ENCODE results near the gene EXOC3L2. TPM values are rescaled to one million over a fixed set of nuclear protein-coding genes. Genes with fewer than 3 reads are reported as not detected.

Gene EXOC3L2
- 10 to 100 TPM; 10.8 to 13.9 TPM for total RNA-seq
- under 1 TPM; 0.50 to 0.67 TPM for polyA plus RNA-seq
- long read RNA-seq, donor 1, partial matches to known transcripts: 6 of 11 reads
- long read RNA-seq, donor 1, other reads (novel, unspliced or antisense): 4 of 11 reads
- long read RNA-seq, donor 2, transcript EXOC3L2-202 (12 exons, 2,964 nt): major isoform, 9 of 25 reads
- long read RNA-seq, donor 2, partial matches to known transcripts: 10 of 25 reads
- long read RNA-seq, donor 2, other reads (novel, unspliced or antisense): 6 of 25 reads

GRCh38 chr19:45245334-45245787, at the start of gene EXOC3L2:
TSS of gene EXOC3L2 (minus strand) at chr19:45245407. CDS start at chr19:45239045, 6,362 bp downstream.
- DNase-seq: no peak
- Histone ChIP-seq H3K4me1 (ENCODE audit: control insufficient read depth in 1 of 2, insufficient read depth in 2 of 2, low read length in 2 of 2) (no peaks in the 10 kb centered on the region), H3K27me3 (ENCODE audit: control insufficient read depth in 1 of 2, insufficient read depth in 2 of 2, low read length in 1 of 2) (no peaks in the 10 kb centered on the region), H3K9me3 (ENCODE audit: control insufficient read depth, low read length) (no peaks in the 10 kb centered on the region), H3K36me3 (ENCODE audit: control insufficient read depth in 1 of 2, insufficient read depth in 2 of 2, low read length in 1 of 2) (no peaks in the 10 kb centered on the region), H3K27ac (ENCODE audit: low read depth in 1 of 2, low read length in 2 of 2) (no peak within 1 kb of the TSS), H3K4me3 (ENCODE audit: low read length in 2 of 2) (no peak within 1 kb of the TSS)
- intact Hi-C loops (cut with DNase I): no loop called here
- 67 to 72% methylated on average over 12 to 17 of the region's 17 CpGs for WGBS, 2 donors
- ATAC-seq (ENCODE audit: low FRiP score): no peak

GRCh38 chr19:45294291-45295029, 49.3 kb upstream of the EXOC3L2 start:
- no peaks in the 10 kb centered on the region for H3K4me1 ChIP-seq (ENCODE audit: control insufficient read depth in 1 of 2, insufficient read depth in 2 of 2, low read length in 2 of 2)
- no peaks in the 10 kb centered on the region for H3K27me3 ChIP-seq (ENCODE audit: control insufficient read depth in 1 of 2, insufficient read depth in 2 of 2, low read length in 1 of 2)
- H3K36me3 ChIP-seq (ENCODE audit: control insufficient read depth in 1 of 2, insufficient read depth in 2 of 2, low read length in 1 of 2): peaks cover 0 to 8% of the 10 kb centered on the region in 2 donors
- 30 to 39% methylated on average over 12 of the region's 12 CpGs for WGBS, 2 donors
- intact Hi-C loops (cut with DNase I): no loop called here
- peak; percentile 74 for ATAC-seq (ENCODE audit: low FRiP score)
- H3K27ac ChIP-seq (ENCODE audit: low read depth in 1 of 2, low read length in 2 of 2): no peak overlapping the region
- DNase-seq: no peak
- no peak overlapping the region for H3K4me3 ChIP-seq (ENCODE audit: low read length in 2 of 2)
- no peaks in the 10 kb centered on the region for H3K9me3 ChIP-seq (ENCODE audit: control insufficient read depth, low read length)

- WGBS, 2 donors: 94 to 98% methylated on average over 3 to 4 of the region's 4 CpGs
- no peak overlapping the region for H3K27ac ChIP-seq (ENCODE audit: low read depth in 1 of 2, low read length in 2 of 2)
- intact Hi-C loops (cut with DNase I): no loop called here
- H3K4me1 ChIP-seq (ENCODE audit: control insufficient read depth in 1 of 2, insufficient read depth in 2 of 2, low read length in 2 of 2): no peaks in the 10 kb centered on the region
- no peak for DNase-seq
- H3K9me3 ChIP-seq (ENCODE audit: control insufficient read depth, low read length): no peaks in the 10 kb centered on the region
- ATAC-seq (ENCODE audit: low FRiP score): peak; percentile 17
- peaks cover 0 to 8% of the 10 kb centered on the region in 2 donors for H3K36me3 ChIP-seq (ENCODE audit: control insufficient read depth in 1 of 2, insufficient read depth in 2 of 2, low read length in 1 of 2)
- no peak overlapping the region for H3K4me3 ChIP-seq (ENCODE audit: low read length in 2 of 2)
- H3K27me3 ChIP-seq (ENCODE audit: control insufficient read depth in 1 of 2, insufficient read depth in 2 of 2, low read length in 1 of 2): no peaks in the 10 kb centered on the region
Measured at GRCh38 chr19:45293682-45294081, 48.5 kb upstream of the EXOC3L2 start.

GRCh38 chr19:45291834-45292233, 46.6 kb upstream of the EXOC3L2 start:
- DNase-seq: no peak
- no peaks in the 10 kb centered on the region for H3K9me3 ChIP-seq (ENCODE audit: control insufficient read depth, low read length)
- H3K27me3 ChIP-seq (ENCODE audit: control insufficient read depth in 1 of 2, insufficient read depth in 2 of 2, low read length in 1 of 2): no peaks in the 10 kb centered on the region
- WGBS, 2 donors: 95 to 100% methylated on average over 1 of the region's 1 CpG
- no peak overlapping the region for H3K4me3 ChIP-seq (ENCODE audit: low read length in 2 of 2)
- no peaks in the 10 kb centered on the region for H3K4me1 ChIP-seq (ENCODE audit: control insufficient read depth in 1 of 2, insufficient read depth in 2 of 2, low read length in 2 of 2)
- intact Hi-C loops (cut with DNase I): no loop called here
- ATAC-seq (ENCODE audit: low FRiP score): no peak
- H3K27ac ChIP-seq (ENCODE audit: low read depth in 1 of 2, low read length in 2 of 2): no peak overlapping the region
- peaks cover 0 to 8% of the 10 kb centered on the region in 2 donors for H3K36me3 ChIP-seq (ENCODE audit: control insufficient read depth in 1 of 2, insufficient read depth in 2 of 2, low read length in 1 of 2)

- peaks cover 0 to 6% of the 10 kb centered on the region in 2 donors for H3K36me3 ChIP-seq (ENCODE audit: control insufficient read depth in 1 of 2, insufficient read depth in 2 of 2, low read length in 1 of 2)
- no peak overlapping the region for H3K27ac ChIP-seq (ENCODE audit: low read depth in 1 of 2, low read length in 2 of 2)
- no peaks in the 10 kb centered on the region for H3K27me3 ChIP-seq (ENCODE audit: control insufficient read depth in 1 of 2, insufficient read depth in 2 of 2, low read length in 1 of 2)
- no peaks in the 10 kb centered on the region for H3K9me3 ChIP-seq (ENCODE audit: control insufficient read depth, low read length)
- ATAC-seq (ENCODE audit: low FRiP score): no peak
- no peaks in the 10 kb centered on the region for H3K4me1 ChIP-seq (ENCODE audit: control insufficient read depth in 1 of 2, insufficient read depth in 2 of 2, low read length in 2 of 2)
- 90 to 93% methylated on average over 6 of the region's 6 CpGs for WGBS, 2 donors
- intact Hi-C loops (cut with DNase I): no loop called here
- DNase-seq: no peak
- H3K4me3 ChIP-seq (ENCODE audit: low read length in 2 of 2): no peak overlapping the region
Measured at GRCh38 chr19:45290381-45290931, 45.2 kb upstream of the EXOC3L2 start.

- H3K4me1 ChIP-seq (ENCODE audit: control insufficient read depth in 1 of 2, insufficient read depth in 2 of 2, low read length in 2 of 2): no peaks in the 10 kb centered on the region
- peaks cover 0 to 7% of the 10 kb centered on the region in 2 donors for H3K36me3 ChIP-seq (ENCODE audit: control insufficient read depth in 1 of 2, insufficient read depth in 2 of 2, low read length in 1 of 2)
- ATAC-seq (ENCODE audit: low FRiP score): no peak
- H3K27me3 ChIP-seq (ENCODE audit: control insufficient read depth in 1 of 2, insufficient read depth in 2 of 2, low read length in 1 of 2): no peaks in the 10 kb centered on the region
- intact Hi-C loops (cut with DNase I): no loop called here
- no peaks in the 10 kb centered on the region for H3K9me3 ChIP-seq (ENCODE audit: control insufficient read depth, low read length)
- no peak overlapping the region for H3K27ac ChIP-seq (ENCODE audit: low read depth in 1 of 2, low read length in 2 of 2)
- no peak for DNase-seq
- no peak overlapping the region for H3K4me3 ChIP-seq (ENCODE audit: low read length in 2 of 2)
- WGBS, 2 donors: 82 to 89% methylated on average over 7 of the region's 7 CpGs
Measured at GRCh38 chr19:45283443-45284033, 38.3 kb upstream of the EXOC3L2 start.

GRCh38 chr19:45280471-45280961, 35.3 kb upstream of the EXOC3L2 start:
- no peak for ATAC-seq (ENCODE audit: low FRiP score)
- no peaks in the 10 kb centered on the region for H3K4me1 ChIP-seq (ENCODE audit: control insufficient read depth in 1 of 2, insufficient read depth in 2 of 2, low read length in 2 of 2)
- H3K27ac ChIP-seq (ENCODE audit: low read depth in 1 of 2, low read length in 2 of 2): no peak overlapping the region
- no peak for DNase-seq
- intact Hi-C loops (cut with DNase I): no loop called here
- peaks cover 0 to 6% of the 10 kb centered on the region in 2 donors for H3K36me3 ChIP-seq (ENCODE audit: control insufficient read depth in 1 of 2, insufficient read depth in 2 of 2, low read length in 1 of 2)
- 94 to 96% methylated on average over 19 of the region's 19 CpGs for WGBS, 2 donors
- H3K4me3 ChIP-seq (ENCODE audit: low read length in 2 of 2): no peak overlapping the region
- H3K27me3 ChIP-seq (ENCODE audit: control insufficient read depth in 1 of 2, insufficient read depth in 2 of 2, low read length in 1 of 2): no peaks in the 10 kb centered on the region
- no peaks in the 10 kb centered on the region for H3K9me3 ChIP-seq (ENCODE audit: control insufficient read depth, low read length)

- no peaks in the 10 kb centered on the region for H3K9me3 ChIP-seq (ENCODE audit: control insufficient read depth, low read length)
- WGBS, 2 donors: 88 to 93% methylated on average over 3 of the region's 3 CpGs
- no peak overlapping the region for H3K4me3 ChIP-seq (ENCODE audit: low read length in 2 of 2)
- intact Hi-C loops (cut with DNase I): no loop called here
- no peaks in the 10 kb centered on the region for H3K4me1 ChIP-seq (ENCODE audit: control insufficient read depth in 1 of 2, insufficient read depth in 2 of 2, low read length in 2 of 2)
- peaks cover 0 to 6% of the 10 kb centered on the region in 2 donors for H3K36me3 ChIP-seq (ENCODE audit: control insufficient read depth in 1 of 2, insufficient read depth in 2 of 2, low read length in 1 of 2)
- no peaks in the 10 kb centered on the region for H3K27me3 ChIP-seq (ENCODE audit: control insufficient read depth in 1 of 2, insufficient read depth in 2 of 2, low read length in 1 of 2)
- no peak for DNase-seq
- no peak overlapping the region for H3K27ac ChIP-seq (ENCODE audit: low read depth in 1 of 2, low read length in 2 of 2)
- no peak for ATAC-seq (ENCODE audit: low FRiP score)
Measured at GRCh38 chr19:45279587-45280192, 34.5 kb upstream of the EXOC3L2 start.
